NCI-H1436 (cell line): ENCODE measurements around the gene GRIP1.
A peak's percentile ranks its signal among the peaks of the same experiment; 100 is the strongest.
"Not testable (repeated sequence)": the region's sequence is repeated elsewhere in the genome, so short reads cannot be mapped to it uniquely, and the experiment has no call there.

Experiments used
- DNase-seq: peaks from one replicate; lab custom pipeline; 2025; lab: John Stamatoyannopoulos, UW

The GRIP1 gene

DNA sequence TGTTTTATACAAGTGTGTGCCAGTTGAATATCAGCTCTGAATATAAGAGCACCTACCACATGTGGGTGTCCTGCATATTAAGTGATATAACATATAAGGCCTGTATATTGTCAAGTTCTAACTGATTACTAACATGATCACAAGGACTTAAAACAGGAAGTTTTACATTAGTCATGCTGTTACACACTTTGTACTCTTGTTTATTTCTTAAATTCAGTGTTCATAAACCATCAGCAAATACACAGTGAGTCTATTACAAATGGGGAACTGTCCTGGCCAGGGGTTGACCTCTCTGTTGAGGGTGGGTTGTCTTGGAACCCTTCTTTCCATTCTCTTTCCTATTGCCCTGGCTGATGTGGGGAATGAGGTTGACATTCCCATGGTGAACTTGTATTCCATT, 357.4 kb downstream of the GRIP1 start:
- DNase-seq: no peak

DNA sequence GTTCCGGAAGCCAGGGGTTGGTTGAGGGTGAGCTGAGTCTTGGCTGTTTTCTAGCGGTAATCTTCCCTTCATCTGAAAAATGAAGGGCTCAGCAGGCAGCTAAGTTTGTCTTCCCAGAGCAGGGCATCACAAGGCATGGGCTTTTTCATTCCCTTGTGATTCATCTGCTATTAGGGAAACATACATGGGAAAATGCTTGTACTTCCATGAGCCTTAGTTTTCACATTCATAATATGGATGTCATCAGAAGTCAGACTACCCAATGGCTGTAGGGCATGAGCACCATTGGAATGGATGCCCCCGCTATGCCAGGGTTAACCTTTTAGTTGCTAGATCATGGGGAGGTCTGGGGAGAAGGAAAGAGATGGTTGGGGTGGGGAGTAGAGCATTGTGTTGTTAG, 357.9 kb downstream of the GRIP1 start:
- DNase-seq: no peak

DNA sequence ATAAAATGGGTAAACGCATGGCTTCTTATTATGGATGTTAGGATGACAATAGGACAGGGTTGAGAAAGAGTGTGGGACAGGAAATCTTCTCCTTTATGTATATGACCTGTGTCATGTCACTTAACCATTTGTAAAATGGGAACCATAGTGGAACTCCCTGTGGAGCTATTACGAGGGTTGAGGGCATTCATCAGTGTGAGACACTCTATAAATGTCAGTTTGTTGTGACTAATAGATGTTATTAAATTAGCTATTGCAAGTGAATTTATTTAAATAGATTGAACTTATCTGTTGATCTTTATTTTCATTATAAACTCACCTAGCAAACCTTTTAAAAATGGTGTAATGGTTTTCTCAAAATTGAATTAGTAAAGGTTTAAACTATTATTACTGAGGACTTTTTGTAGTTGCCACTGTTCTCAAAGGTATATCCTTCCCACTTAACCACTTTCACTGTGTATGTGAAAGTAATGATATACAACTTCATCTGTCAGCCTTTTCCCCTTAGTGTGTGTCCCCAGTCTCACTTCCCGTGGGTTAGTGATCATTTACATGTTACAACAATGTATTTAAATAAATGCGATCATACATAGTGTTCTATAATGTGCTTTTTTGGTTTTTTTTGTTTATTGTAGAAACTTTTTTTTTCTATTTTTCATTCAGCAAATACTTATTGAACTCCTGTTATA, 359.5 kb downstream of the GRIP1 start:
- no peak for DNase-seq

GRCh38 chr12:66314278-66314677, 364.6 kb downstream of the GRIP1 start:
- DNase-seq: no peak

DNA sequence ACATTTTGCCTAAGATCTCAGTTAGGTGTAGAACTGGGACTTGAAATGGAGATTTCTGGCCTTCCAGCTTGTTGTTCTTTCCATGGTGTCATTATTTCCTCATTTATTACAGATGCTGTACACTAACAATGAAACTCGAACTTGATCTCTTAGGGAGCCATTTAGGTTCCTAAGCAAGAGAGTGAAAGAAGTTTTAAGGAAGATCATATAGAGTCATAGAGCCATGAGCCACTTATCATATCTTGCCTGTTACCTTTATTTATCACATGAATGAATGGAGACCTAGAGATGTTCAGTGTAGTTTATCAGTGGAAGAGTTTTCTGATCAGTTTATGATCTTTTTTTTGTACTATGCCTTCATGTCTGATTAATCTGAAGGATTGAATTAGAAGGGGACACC, 366.7 kb downstream of the GRIP1 start:
- no peak for DNase-seq

- no peak for DNase-seq
These were observed 369.3 kb downstream of the GRIP1 start for GRCh38 chr12:66309606-66310005.

GRCh38 chr12:66304296-66304900, 374.5 kb downstream of the GRIP1 start:
- no peak for DNase-seq

DNA sequence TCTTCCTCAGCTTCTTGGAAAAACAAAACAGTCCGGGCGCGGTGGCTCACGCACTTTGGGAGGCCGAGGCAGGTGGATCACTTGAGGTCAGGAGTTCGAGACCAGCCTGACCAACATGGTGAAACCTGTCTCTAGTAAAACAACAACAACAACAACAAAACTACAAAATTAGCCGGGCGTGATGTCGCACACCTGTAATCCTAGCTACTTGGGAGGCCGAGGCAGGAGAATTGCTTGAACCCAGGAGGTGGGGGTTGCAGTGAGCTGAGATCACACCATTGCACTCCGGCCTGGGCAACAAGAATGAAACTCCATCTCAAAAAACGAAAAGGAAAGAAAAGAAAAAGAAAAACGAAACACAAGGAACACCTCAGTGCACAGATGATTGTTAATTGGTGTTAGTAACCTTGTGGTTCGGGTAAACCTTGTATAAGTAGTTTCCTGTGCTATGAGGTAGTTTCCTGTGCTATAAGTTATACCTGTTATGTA, 375.5 kb downstream of the GRIP1 start:
- DNase-seq: not testable (repeated sequence)

DNA sequence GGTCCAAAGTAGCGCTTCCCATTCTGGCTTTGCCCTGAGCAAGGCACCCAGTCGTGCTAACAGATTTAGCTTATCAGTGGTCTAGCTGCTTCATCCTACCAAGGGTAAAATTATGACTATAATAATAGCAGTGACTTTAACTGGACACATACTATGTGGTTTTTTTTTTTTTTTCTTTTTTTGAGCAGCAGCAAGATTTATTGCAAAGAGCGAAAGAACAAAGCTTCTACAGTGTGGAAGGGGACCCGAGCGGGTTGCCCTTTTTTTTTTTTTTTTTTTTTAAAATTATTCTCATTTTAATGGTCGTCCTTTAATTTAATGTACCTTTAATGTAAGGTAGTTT, 376.1 kb downstream of the GRIP1 start:
- no peak for DNase-seq

DNA sequence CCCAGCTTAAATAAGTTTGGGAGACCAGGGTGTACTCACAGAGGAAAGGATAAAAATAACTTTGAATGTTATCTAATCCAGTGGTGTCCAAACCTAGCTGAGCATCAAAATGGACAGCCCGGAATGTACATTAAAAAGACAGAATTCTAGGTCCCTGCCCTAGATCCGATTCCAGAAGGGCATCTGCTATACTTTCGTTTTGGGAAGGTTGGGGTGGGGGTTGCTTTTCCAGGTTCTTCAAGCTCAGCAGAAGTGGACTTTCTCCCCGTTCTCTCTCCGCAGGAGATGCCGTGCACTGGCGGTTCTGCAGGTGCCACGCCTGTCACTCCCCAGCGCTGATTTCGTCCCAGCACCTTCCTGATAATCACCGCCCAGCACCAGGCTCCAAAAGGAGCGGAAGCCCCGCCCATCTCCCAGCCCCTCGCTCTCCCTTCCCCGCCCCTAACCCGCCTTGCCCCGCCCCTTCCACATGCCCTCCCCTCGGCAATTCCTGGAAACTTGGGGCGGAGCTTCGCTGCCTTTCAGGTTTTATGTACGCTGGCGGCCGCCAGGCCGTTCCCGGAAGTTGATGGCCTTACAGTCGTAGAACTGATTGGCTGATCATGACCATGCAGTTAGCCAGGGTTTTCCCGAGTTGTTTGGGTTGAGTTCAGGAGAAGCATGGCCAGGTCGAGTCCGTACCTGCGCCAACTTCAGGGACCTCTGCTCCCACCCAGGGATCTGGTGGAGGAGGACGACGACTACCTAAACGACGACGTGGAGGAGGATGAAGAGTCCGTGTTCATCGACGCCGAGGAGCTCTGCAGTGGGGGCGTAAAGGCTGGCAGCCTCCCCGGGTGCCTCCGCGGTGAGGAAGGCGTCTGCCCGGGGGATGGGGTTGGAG, 376.7 kb downstream of the GRIP1 start, which contains the start of gene HELB:
Gene HELB (plus strand): TSS at position 550 of the 883 bp plus-strand sequence. CDS start 111 bp downstream, at position 661.
- peak; percentile 97 for DNase-seq

- DNase-seq: no peak
These were observed 381.0 kb downstream of the GRIP1 start for GRCh38 chr12:66297923-66298322.
